Ascending aorta (tissue), 2 donors: ENCODE results near the gene UBE2G1. TPM values are rescaled to one million over a fixed set of nuclear protein-coding genes. Genes with fewer than 3 reads are reported as not detected.
"Not testable (repeated sequence)": the region's sequence is repeated elsewhere in the genome, so short reads cannot be mapped to it uniquely, and the experiment has no call there.

Experiments
- DNase-seq, 2 donors: peaks; one replicate each; pipeline ENCODE4 v3.0.0-alpha.2; 2019; ENCODE audit warnings: low spot score in 2 of 2
- H3K27ac ChIP-seq, 2 donors: fragments of 200-600 bp; sonication (generic); one replicate each; pipeline ENCODE4 v1.5.1; 2016 to 2017; ENCODE audit warnings: mild to moderate bottlenecking in 1 of 2
- H3K27me3 ChIP-seq: fragments of 200-600 bp; sonication (generic); one replicate; pipeline ENCODE4 v1.5.1; 2017
- H3K36me3 ChIP-seq, 2 donors: fragments of 200-600 bp; sonication (generic); one replicate each; pipeline ENCODE4 v1.5.1; 2016
- H3K4me1 ChIP-seq, 2 donors: fragments of 200-600 bp; sonication (generic); one replicate each; pipeline ENCODE4 v1.5.1; 2016 to 2017; ENCODE audit warnings: mild to moderate bottlenecking in 1 of 2
- H3K4me3 ChIP-seq, 2 donors: fragments of 200-600 bp; sonication (generic); one replicate each; pipeline ENCODE4 v1.5.1; 2016 to 2017; ENCODE audit warnings: mild to moderate bottlenecking in 1 of 2
- H3K9me3 ChIP-seq, 2 donors: fragments of 200-600 bp; sonication (generic); one replicate each; pipeline ENCODE4 v1.5.1; 2016
- CTCF ChIP-seq, 3 experiments: fragments of 200-600 bp in 2 of 3; fragments of 450-650 bp in 1 of 3; sonication (generic) in 2 of 3; IDR thresholded peaks; one replicate each; pipeline ENCODE4 v1.5.1; 2016 to 2019; ENCODE audit warnings: antibody characterized with exemption in 3 of 3, mild to moderate bottlenecking in 1 of 3, moderate library complexity in 1 of 3
- intact Hi-C: fragments of 100-400 bp; cut with DNase I; formaldehyde crosslinking; loops from one replicate; pipeline ENCODE4 v1.15.1; 2023
- total RNA-seq: library from RNA; depleted of rRNA; stranded (reverse); fragments of >200 nt; gene quantifications from one replicate; pipeline ENCODE4 v1.1.0, GENCODE V29; 2016

The UBE2G1 gene
- total RNA-seq, 1 donor from 2014 or later = 27.9 TPM

- intact Hi-C loops = loop anchor here (5.0 kb wide), 4 partner anchors 106 to 161 kb away; partner anchors contain the start of genes ANKFY1 and SPNS2
- no peaks in the 10 kb centered on the region for H3K9me3 ChIP-seq
- DNase-seq = no peak
- H3K36me3 ChIP-seq = no peaks in the 10 kb centered on the region
- no peak overlapping the region for H3K27ac ChIP-seq
- H3K4me1 ChIP-seq = peaks cover 6 to 7% of the 10 kb centered on the region in 2 donors
- H3K27me3 ChIP-seq = no peaks in the 10 kb centered on the region
- TF ChIP-seq CTCF (IDR thresholded peaks at IDR 0.05) = no peak
- no peak overlapping the region for H3K4me3 ChIP-seq
These were observed 1.9 kb upstream of the UBE2G1 start for GRCh38 chr17:4368341-4368740.

- intact Hi-C loops = loop anchor here (2.0 to 5.0 kb wide), 5 partner anchors 105 to 224 kb away; partner anchors contain the start of genes ANKFY1, CYB5D2, SPNS2 and ZZEF1
- Histone ChIP-seq H3K27ac (peak overlapping the region; percentile 93 to 98), H3K4me3 (peak overlapping the region in 1 of 2 donors; percentile 86)
These were observed 702 bp upstream of the UBE2G1 start for GRCh38 chr17:4367177-4367576.

GRCh38 chr17:4365628-4366326 is 698 bp downstream of the UBE2G1 start:
- no peaks in the 10 kb centered on the region for H3K36me3 ChIP-seq
- TF ChIP-seq CTCF (IDR thresholded peaks at IDR 0.05) = no peak
- H3K4me1 ChIP-seq = peaks cover 6 to 18% of the 10 kb centered on the region in 2 donors
- no peak for DNase-seq
- H3K4me3 ChIP-seq = peak overlapping the region; percentile 86 to 93
- peak overlapping the region; percentile 93 to 98 for H3K27ac ChIP-seq
- no peaks in the 10 kb centered on the region for H3K9me3 ChIP-seq
- intact Hi-C loops = loop anchor here (2.0 to 5.0 kb wide), 5 partner anchors 103 to 223 kb away; partner anchors contain the start of genes ANKFY1, CYB5D2, SPNS2 and ZZEF1
- no peaks in the 10 kb centered on the region for H3K27me3 ChIP-seq

More at GRCh38 chr17:4367177-4367576, 702 bp upstream of the UBE2G1 start:
- H3K27me3 ChIP-seq, H3K36me3 ChIP-seq, DNase-seq, H3K9me3 ChIP-seq: not testable (repeated sequence)
- peaks cover 6 to 16% of the 10 kb centered on the region in 2 donors for H3K4me1 ChIP-seq

GRCh38 chr17:4365103-4365627 is 1.3 kb downstream of the UBE2G1 start:
- Histone ChIP-seq H3K4me1 (peaks cover 6 to 18% of the 10 kb centered on the region in 2 donors), H3K27me3 (no peaks in the 10 kb centered on the region), H3K27ac (peak overlapping the region; percentile 93 to 98), H3K4me3 (peak overlapping the region; percentile 86 to 93), H3K36me3 (no peaks in the 10 kb centered on the region), H3K9me3 (no peaks in the 10 kb centered on the region)
- intact Hi-C loops = loop anchor here (5.0 kb wide), 4 partner anchors 103 to 158 kb away; partner anchors contain the start of genes ANKFY1 and SPNS2
- peak; percentile 78 to 92 for DNase-seq
- TF ChIP-seq CTCF (IDR thresholded peaks at IDR 0.05) = no peak

- no peak for TF ChIP-seq CTCF (IDR thresholded peaks at IDR 0.05)
- intact Hi-C loops = loop anchor here (5.0 kb wide), 4 partner anchors 102 to 157 kb away; partner anchors contain the start of genes ANKFY1 and SPNS2
- no peaks in the 10 kb centered on the region for H3K9me3 ChIP-seq
- no peaks in the 10 kb centered on the region for H3K27me3 ChIP-seq
- H3K36me3 ChIP-seq = no peaks in the 10 kb centered on the region
- no peak for DNase-seq
- H3K27ac ChIP-seq = peak overlapping the region; percentile 13 to 93
- peak overlapping the region; percentile 86 to 93 for H3K4me3 ChIP-seq
- peaks cover 6 to 23% of the 10 kb centered on the region in 2 donors for H3K4me1 ChIP-seq
These were observed 1.8 kb downstream of the UBE2G1 start for GRCh38 chr17:4364622-4365041.

GRCh38 chr17:4362141-4362540 is 4.3 kb downstream of the UBE2G1 start:
- H3K9me3 ChIP-seq = no peaks in the 10 kb centered on the region
- peak overlapping the region in 1 of 2 donors; percentile 14 for H3K27ac ChIP-seq
- no peaks in the 10 kb centered on the region for H3K36me3 ChIP-seq
- intact Hi-C loops = no loop called here
- H3K4me3 ChIP-seq = no peak overlapping the region
- H3K4me1 ChIP-seq = peaks cover 6 to 29% of the 10 kb centered on the region in 2 donors
- no peak for TF ChIP-seq CTCF (IDR thresholded peaks at IDR 0.05)
- no peaks in the 10 kb centered on the region for H3K27me3 ChIP-seq
- peak in 1 of 2 donors; percentile 3 for DNase-seq
